GM20000 (cell line): Measurements from ENCODE around the gene PLPPR1.

ENCODE experiments used
- DNase-seq: peaks from one replicate; pipeline ENCODE4 v3.0.0; 2012; ENCODE audit warnings: low spot score
- CTCF ChIP-seq: IDR thresholded peaks from 2 replicates; pipeline ENCODE4 v1.5.1; 2012; ENCODE audit warnings: mild to moderate bottlenecking, control low read depth; ENCODE audit errors: extremely low read depth, missing control alignments

The PLPPR1 gene

GRCh38 chr9:101050650-101051049, 22.1 kb downstream of the PLPPR1 start:
- no peak for TF ChIP-seq CTCF
- no peak for DNase-seq

DNA sequence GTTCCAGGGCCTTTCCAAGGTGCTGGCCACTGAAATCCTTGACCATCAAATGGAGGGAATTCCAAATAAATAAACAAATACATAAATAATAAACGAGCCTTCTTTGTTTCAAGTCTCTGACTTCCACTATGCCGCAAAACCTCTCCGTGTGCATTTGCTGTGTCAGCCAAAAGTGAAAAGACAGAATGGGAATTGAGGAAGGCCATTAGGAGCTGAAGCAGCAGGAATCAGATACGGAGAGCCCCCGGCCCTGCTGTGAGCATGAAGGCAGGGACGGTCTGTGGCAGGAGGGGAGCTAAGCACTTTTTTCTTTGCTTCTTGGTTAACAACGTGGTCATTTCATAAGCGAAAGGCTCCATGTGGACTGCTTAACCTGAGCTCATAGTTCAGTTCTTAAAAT, 26.1 kb downstream of the PLPPR1 start:
- TF ChIP-seq CTCF: no peak
- DNase-seq: no peak

- TF ChIP-seq CTCF: no peak
- no peak for DNase-seq
Observed at GRCh38 chr9:101055516-101055915, 27.0 kb downstream of the PLPPR1 start.

GRCh38 chr9:101062686-101063085, 34.2 kb downstream of the PLPPR1 start:
- no peak for TF ChIP-seq CTCF
- no peak for DNase-seq

GRCh38 chr9:101063192-101063591, 34.7 kb downstream of the PLPPR1 start:
- TF ChIP-seq CTCF: no peak
- no peak for DNase-seq

DNA sequence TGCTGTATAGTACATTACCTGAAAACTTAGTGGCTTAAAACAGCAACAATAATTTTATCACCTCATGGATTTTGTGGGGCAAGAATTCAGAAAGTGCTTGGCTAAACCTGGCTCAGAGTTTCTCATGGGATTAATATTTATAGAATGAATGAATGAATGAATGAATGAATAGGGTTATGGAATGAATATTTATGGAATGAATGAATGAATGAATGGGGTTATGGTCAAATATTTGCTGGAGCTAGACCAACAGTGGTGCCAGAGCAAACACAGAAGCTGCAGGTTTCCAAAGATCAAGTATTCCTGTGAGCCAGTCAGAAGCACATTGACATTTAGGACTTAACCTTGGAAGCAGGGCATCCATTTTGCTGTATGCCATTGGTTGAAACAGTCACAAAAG, 35.7 kb downstream of the PLPPR1 start:
- no peak for DNase-seq
- TF ChIP-seq CTCF: no peak

DNA sequence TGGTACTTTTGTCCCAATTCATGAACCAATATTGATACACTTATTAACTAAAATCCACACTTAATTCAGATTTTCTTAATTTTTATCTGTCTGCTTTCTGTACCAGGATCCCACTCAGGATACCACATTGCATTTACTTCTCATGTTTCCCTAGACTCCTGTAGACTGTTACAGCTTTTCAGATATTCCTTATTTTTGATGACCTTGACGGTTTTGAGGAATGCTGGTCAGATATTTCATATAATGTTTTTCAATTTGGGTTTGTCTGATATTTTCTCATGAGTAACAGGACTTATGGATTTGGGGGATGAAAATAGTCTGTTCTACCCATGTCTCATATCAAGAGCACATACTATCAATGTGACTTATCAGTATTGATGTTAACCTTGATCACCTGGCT, 37.4 kb downstream of the PLPPR1 start:
- DNase-seq: no peak
- TF ChIP-seq CTCF: no peak
